DMS114 treated with DMSO at 0.1 percent for 48 hours (cell line): ENCODE results near the gene RAB11FIP3.
"Not testable (repeated sequence)": the region's sequence is repeated elsewhere in the genome, so short reads cannot be mapped to it uniquely, and the experiment has no call there.

ENCODE experiments used
- DNase-seq: peaks from one replicate; lab custom pipeline; 2025; ENCODE audit not compliant: unreplicated experiment; lab: John Stamatoyannopoulos, UW

Gene RAB11FIP3

GRCh38 chr16:492211-492875, 66.9 kb downstream of the RAB11FIP3 start:
- DNase-seq: no peak

GRCh38 chr16:494676-495075, 69.2 kb downstream of the RAB11FIP3 start:
- not testable (repeated sequence) for DNase-seq

- peak; percentile 7 for DNase-seq
These were observed 69.8 kb downstream of the RAB11FIP3 start for GRCh38 chr16:495127-495748.

GRCh38 chr16:496097-496886, 70.8 kb downstream of the RAB11FIP3 start:
- DNase-seq: no peak

GRCh38 chr16:497258-497657, 71.8 kb downstream of the RAB11FIP3 start:
- no peak for DNase-seq

- no peak for DNase-seq
These were observed 74.5 kb downstream of the RAB11FIP3 start for GRCh38 chr16:499924-500323.

- DNase-seq: no peak
These were observed 75.3 kb downstream of the RAB11FIP3 start for GRCh38 chr16:500709-501108.

GRCh38 chr16:502179-502943, 76.9 kb downstream of the RAB11FIP3 start:
- DNase-seq: no peak

GRCh38 chr16:503150-504071, 78.0 kb downstream of the RAB11FIP3 start:
- no peak for DNase-seq

- no peak for DNase-seq
These were observed 80.2 kb downstream of the RAB11FIP3 start for GRCh38 chr16:505479-506245.

- DNase-seq: no peak
These were observed 80.7 kb downstream of the RAB11FIP3 start for GRCh38 chr16:506246-506546.

GRCh38 chr16:507527-507926, 82.1 kb downstream of the RAB11FIP3 start:
- DNase-seq: not testable (repeated sequence)

- no peak for DNase-seq
These were observed 82.5 kb downstream of the RAB11FIP3 start for GRCh38 chr16:507996-508395.

- no peak for DNase-seq
These were observed 83.7 kb downstream of the RAB11FIP3 start for GRCh38 chr16:508884-509736.

GRCh38 chr16:510066-510825, 84.8 kb downstream of the RAB11FIP3 start:
- no peak for DNase-seq

- DNase-seq: no peak
These were observed 87.4 kb downstream of the RAB11FIP3 start for GRCh38 chr16:512802-513201.

GRCh38 chr16:513950-514349, 88.5 kb downstream of the RAB11FIP3 start:
- no peak for DNase-seq
